Natural killer cell (primary cell): Measurements from ENCODE around the gene F12. TPM values are rescaled to one million over a fixed set of nuclear protein-coding genes. Genes with fewer than 3 reads are reported as not detected.
A peak's percentile ranks its signal among the peaks of the same experiment; 100 is the strongest.

Source experiments
- ATAC-seq, 3 donors: fragments of 150-1000 bp in 2 of 3; fragments of 200-7000 bp in 1 of 3; cut with Tn5 transposase; 1 replicate in 1 of 3; 2 replicates in 2 of 3; pipeline ENCODE4 v1.10.0; 2021; ENCODE audit warnings: mild to moderate bottlenecking in 2 of 3, moderate library complexity in 2 of 3
- DNase-seq, 2 donors: peaks; one replicate each; pipeline versions ENCODE4 v3.0.0 to v3.0.0-alpha.2; 2013 to 2021; ENCODE audit warnings: mixed read lengths in 1 of 2
- H3K27ac ChIP-seq: one replicate; pipeline ENCODE4 v1.5.1; 2013; ENCODE audit warnings: mild to moderate bottlenecking, low read length
- H3K27me3 ChIP-seq: one replicate; pipeline ENCODE4 v1.6.1; 2013; ENCODE audit warnings: low read length; ENCODE audit not compliant: control insufficient read depth, insufficient read depth
- H3K36me3 ChIP-seq: one replicate; pipeline ENCODE4 v1.6.1; 2013; ENCODE audit warnings: low read length; ENCODE audit not compliant: control insufficient read depth, insufficient read depth
- H3K4me1 ChIP-seq: one replicate; pipeline ENCODE4 v1.6.1; 2013; ENCODE audit warnings: low read length; ENCODE audit not compliant: control insufficient read depth, insufficient read depth
- H3K4me3 ChIP-seq: one replicate; pipeline ENCODE4 v1.5.1; 2013; ENCODE audit warnings: low read length
- H3K9me3 ChIP-seq: one replicate; pipeline ENCODE4 v1.6.1; 2013; ENCODE audit warnings: low read length; ENCODE audit not compliant: control insufficient read depth, insufficient read depth
- H3K27ac Mint-ChIP-seq, 2 donors: one replicate each; pipeline ENCODE4 v1.8.0; 2022; ENCODE audit warnings: mild to moderate bottlenecking in 2 of 2, mixed read lengths in 2 of 2, moderate library complexity in 1 of 2
- H3K27me3 Mint-ChIP-seq, 2 donors: one replicate each; pipeline ENCODE4 v1.8.0; 2022; ENCODE audit warnings: low read depth in 2 of 2, mixed read lengths in 2 of 2
- H3K36me3 Mint-ChIP-seq: one replicate; pipeline ENCODE4 v1.8.0; 2022; ENCODE audit warnings: mixed read lengths
- H3K4me1 Mint-ChIP-seq, 2 donors: one replicate each; pipeline ENCODE4 v1.8.0; 2022; ENCODE audit warnings: mixed read lengths in 2 of 2
- H3K4me3 Mint-ChIP-seq: one replicate; pipeline ENCODE4 v1.8.0; 2022; ENCODE audit warnings: mild to moderate bottlenecking, moderate library complexity, mixed read lengths
- H3K9me3 Mint-ChIP-seq, 2 donors: one replicate each; pipeline ENCODE4 v1.8.0; 2022; ENCODE audit warnings: mixed read lengths in 2 of 2
- CTCF ChIP-seq: fragments of 200-600 bp; IDR thresholded peaks from one replicate; pipeline ENCODE4 v1.8.0; 2022; ENCODE audit warnings: antibody characterized with exemption
- WGBS: methylation state at CpG from one replicate; pipeline ENCODE4 v1.1.7; 2013; ENCODE audit warnings: missing lambda C conversion rate; ENCODE audit not compliant: insufficient coverage; 5-methylcytosine and 5-hydroxymethylcytosine counted together
- intact Hi-C: fragments of 100-400 bp; cut with micrococcal nuclease; formaldehyde crosslinking; loops from one replicate; pipeline ENCODE4 v1.14.2; 2022
- total RNA-seq, 4 donors: library from RNA; stranded (reverse); fragments of 120-200 nt in 1 of 4; gene quantifications; one replicate each; pipeline versions ENCODE4 v1.2.3 to v1.2.4, GENCODE V29; 2013 to 2022

F12 gene
- total RNA-seq, 3 donors from 2014 or later (not counting 1 experiment from before 2014, with no cell fraction given) = 0.66 to 1.7 (median 0.93) TPM

DNA sequence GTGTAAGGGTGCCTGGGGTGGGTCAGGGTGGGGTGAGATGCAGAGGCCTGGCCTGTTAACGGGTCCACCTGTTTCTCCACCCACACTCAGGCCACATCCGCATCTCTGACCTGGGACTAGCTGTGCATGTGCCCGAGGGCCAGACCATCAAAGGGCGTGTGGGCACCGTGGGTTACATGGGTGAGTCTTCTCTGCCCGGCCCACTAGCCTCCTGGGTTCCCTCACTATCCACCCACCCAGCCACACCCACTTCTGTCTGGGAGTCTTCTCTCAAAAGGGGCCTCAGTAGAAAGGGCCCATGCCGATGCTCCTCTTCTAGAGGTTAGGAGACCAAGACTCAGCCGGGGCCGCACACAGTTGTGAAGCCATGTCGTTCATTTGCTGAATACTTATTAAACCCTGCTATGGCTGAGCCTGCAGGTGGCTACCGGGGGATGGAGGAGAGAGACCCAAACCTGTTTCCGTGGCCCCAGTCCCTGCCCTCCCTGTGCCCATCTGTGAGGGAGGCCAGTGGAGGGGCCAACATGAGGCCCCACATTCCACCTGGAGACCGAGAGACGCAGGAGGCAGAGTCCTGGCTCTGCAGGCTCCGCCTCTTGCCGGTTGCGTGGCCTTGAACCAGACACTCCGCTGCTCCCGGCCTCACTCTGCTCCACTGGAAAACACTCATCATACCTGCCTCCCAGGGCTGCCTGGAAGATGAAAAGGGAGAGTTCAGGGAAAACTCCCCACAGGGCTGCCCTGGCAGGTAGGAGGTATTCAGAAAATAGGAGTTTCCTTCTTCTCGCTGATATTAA lies 25.8 kb upstream of the F12 start:
- peaks cover 84% of the 10 kb centered on the region for H3K36me3 ChIP-seq
- no peak for TF ChIP-seq CTCF
- no peaks in the 10 kb centered on the region for H3K9me3 ChIP-seq
- H3K4me1 ChIP-seq = peaks cover 77% of the 10 kb centered on the region
- H3K4me3 Mint-ChIP-seq = no peak overlapping the region
- no peaks in the 10 kb centered on the region for H3K27me3 Mint-ChIP-seq
- H3K27me3 ChIP-seq = no peaks in the 10 kb centered on the region
- intact Hi-C loops = no loop called here
- H3K9me3 Mint-ChIP-seq = no peaks in the 10 kb centered on the region
- peaks cover 32 to 65% of the 10 kb centered on the region in 2 donors for H3K4me1 Mint-ChIP-seq
- H3K27ac ChIP-seq = peak overlapping the region; percentile 12
- H3K27ac Mint-ChIP-seq = peak overlapping the region; percentile 70 to 94
- WGBS = 73% methylated on average over 20 of the region's 20 CpGs
- ATAC-seq (no peak), DNase-seq (no peak)
- H3K36me3 Mint-ChIP-seq = no peaks in the 10 kb centered on the region
- no peak overlapping the region for H3K4me3 ChIP-seq

DNA sequence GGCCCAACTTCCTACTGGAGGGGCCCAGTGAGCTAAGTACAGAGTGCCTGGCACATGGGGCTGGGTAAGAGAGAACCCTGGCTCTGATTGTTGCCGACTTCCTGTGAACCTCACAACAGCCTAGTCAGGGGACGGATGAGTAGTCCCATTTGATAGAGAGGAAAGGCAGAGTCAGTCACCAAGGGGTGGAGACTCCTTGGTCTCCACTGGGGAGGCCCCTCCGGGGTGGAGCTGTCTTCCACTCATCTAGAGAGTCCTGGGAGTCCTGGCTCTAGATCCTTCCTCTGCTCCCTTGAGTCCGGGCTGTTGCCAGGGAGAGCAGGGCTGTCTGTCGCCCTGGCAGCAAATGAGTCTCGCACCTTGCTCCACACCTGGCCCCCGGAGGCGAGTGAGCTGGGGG lies 25.1 kb upstream of the F12 start:
- Histone ChIP-seq H3K27ac (peak overlapping the region; percentile 12), H3K27me3 (no peaks in the 10 kb centered on the region), H3K4me1 (peaks cover 84% of the 10 kb centered on the region), H3K9me3 (no peaks in the 10 kb centered on the region), H3K4me3 (no peak overlapping the region), H3K36me3 (peaks cover 81% of the 10 kb centered on the region)
- Mint-ChIP-seq H3K27ac (peak overlapping the region; percentile 70 to 94), H3K9me3 (no peaks in the 10 kb centered on the region), H3K36me3 (no peaks in the 10 kb centered on the region), H3K27me3 (no peaks in the 10 kb centered on the region), H3K4me1 (peaks cover 33 to 65% of the 10 kb centered on the region in 2 donors), H3K4me3 (peak overlapping the region; percentile 37)
- ATAC-seq (peak; percentile 21 to 44 (median 22)), DNase-seq (peak in 1 of 2 donors; percentile 71)
- intact Hi-C loops = no loop called here
- WGBS = 57% methylated on average over 8 of the region's 8 CpGs
- no peak for TF ChIP-seq CTCF

- no peaks in the 10 kb centered on the region for H3K27me3 Mint-ChIP-seq
- no peak for DNase-seq
- peak overlapping the region; percentile 94 to 99 for H3K27ac Mint-ChIP-seq
- Histone ChIP-seq H3K27me3 (no peaks in the 10 kb centered on the region), H3K27ac (peak overlapping the region; percentile 93), H3K4me1 (peaks cover 91% of the 10 kb centered on the region), H3K4me3 (no peak overlapping the region), H3K36me3 (peaks cover 77% of the 10 kb centered on the region), H3K9me3 (no peaks in the 10 kb centered on the region)
- intact Hi-C loops = no loop called here
- peak overlapping the region; percentile 55 for H3K4me3 Mint-ChIP-seq
- WGBS = 92% methylated on average over 26 of the region's 29 CpGs
- no peaks in the 10 kb centered on the region for H3K9me3 Mint-ChIP-seq
- no peaks in the 10 kb centered on the region for H3K36me3 Mint-ChIP-seq
- TF ChIP-seq CTCF = no peak
- H3K4me1 Mint-ChIP-seq = peaks cover 40 to 70% of the 10 kb centered on the region in 2 donors
- ATAC-seq = no peak
Observed at GRCh38 chr5:177433658-177434217, 24.4 kb upstream of the F12 start.
